ENCODE data around the gene NNMT.

Gene NNMT

GRCh38 chr11:114259551-114259983 is 36.6 kb upstream of the NNMT start:
- no peaks in the 10 kb centered on the region for H3K9me3 ChIP-seq (replicated peaks; ENCODE audit: insufficient read depth, low read length)
- H3K27ac ChIP-seq (ENCODE audit: low read length) = no peak overlapping the region
- H3F3A ChIP-seq (ENCODE audit: insufficient read depth, low read length) = no peaks in the 10 kb centered on the region
- no peak overlapping the region for H2AFZ ChIP-seq (ENCODE audit: low read length)
- no peak overlapping the region for H3K9ac ChIP-seq (ENCODE audit: low read length)
- H3K79me2 ChIP-seq (ENCODE audit: low read length) = no peaks in the 10 kb centered on the region
- TF ChIP-seq CTCF (IDR thresholded peaks at IDR 0.05; ENCODE audit: low read length) (no peak), EZH2 (optimal IDR thresholded peaks at IDR 0.05; ENCODE audit: low read depth, low read length) (no peak), EZH2phosphoT487 (IDR thresholded peaks at IDR 0.05; ENCODE audit: low read length) (no peak)
- H3K9me2 ChIP-seq (replicated peaks; ENCODE audit: insufficient read depth, low read length) = no peaks in the 10 kb centered on the region
- no peak for DNase-seq
- H4K20me1 ChIP-seq (ENCODE audit: insufficient read depth, low read length) = no peaks in the 10 kb centered on the region
- H3K4me1 ChIP-seq (ENCODE audit: low read length) = no peaks in the 10 kb centered on the region
- no peaks in the 10 kb centered on the region for H3K36me3 ChIP-seq (replicated peaks; ENCODE audit: insufficient read depth, low read length)
- H3K4me3 ChIP-seq (ENCODE audit: low read length) = no peak overlapping the region
- no peaks in the 10 kb centered on the region for H3K27me3 ChIP-seq (replicated peaks; ENCODE audit: insufficient read depth, low read length)
- no peak overlapping the region for H3K4me2 ChIP-seq (ENCODE audit: low read depth, low read length)

DNA sequence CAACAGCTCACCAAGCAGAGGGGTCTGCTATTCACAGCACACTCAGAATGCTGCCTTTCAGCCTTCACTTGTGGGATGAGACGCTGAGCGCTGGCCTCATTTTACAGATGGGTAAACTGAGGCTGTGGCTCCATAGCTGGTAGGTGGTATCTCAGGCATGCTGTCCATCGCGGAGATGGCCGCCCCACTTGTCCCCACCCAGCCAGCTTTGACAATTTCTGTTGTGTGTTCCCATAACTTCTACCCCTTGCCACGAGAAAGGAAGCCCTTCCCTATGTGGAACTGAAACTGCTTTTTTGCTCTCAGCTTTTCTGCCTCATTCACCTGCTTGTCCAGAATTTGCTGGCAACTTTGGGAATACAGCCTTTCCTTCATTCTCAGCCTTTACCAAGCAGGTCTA is 36.1 kb upstream of the NNMT start:
- no peaks in the 10 kb centered on the region for H3K36me3 ChIP-seq (replicated peaks; ENCODE audit: insufficient read depth, low read length)
- no peaks in the 10 kb centered on the region for H4K20me1 ChIP-seq (ENCODE audit: insufficient read depth, low read length)
- no peak overlapping the region for H2AFZ ChIP-seq (ENCODE audit: low read length)
- H3K4me2 ChIP-seq (ENCODE audit: low read depth, low read length) = no peak overlapping the region
- no peak overlapping the region for H3K4me3 ChIP-seq (ENCODE audit: low read length)
- no peak for DNase-seq
- no peak for TF ChIP-seq CTCF (IDR thresholded peaks at IDR 0.05; ENCODE audit: low read length)
- TF ChIP-seq EZH2 (optimal IDR thresholded peaks at IDR 0.05; ENCODE audit: low read depth, low read length) = no peak
- TF ChIP-seq EZH2phosphoT487 (IDR thresholded peaks at IDR 0.05; ENCODE audit: low read length) = no peak
- no peaks in the 10 kb centered on the region for H3K4me1 ChIP-seq (ENCODE audit: low read length)
- no peaks in the 10 kb centered on the region for H3K27me3 ChIP-seq (replicated peaks; ENCODE audit: insufficient read depth, low read length)
- no peaks in the 10 kb centered on the region for H3K79me2 ChIP-seq (ENCODE audit: low read length)
- H3K9me3 ChIP-seq (replicated peaks; ENCODE audit: insufficient read depth, low read length) = no peaks in the 10 kb centered on the region
- no peaks in the 10 kb centered on the region for H3K9me2 ChIP-seq (replicated peaks; ENCODE audit: insufficient read depth, low read length)
- H3K27ac ChIP-seq (ENCODE audit: low read length) = no peak overlapping the region
- no peak overlapping the region for H3K9ac ChIP-seq (ENCODE audit: low read length)
- H3F3A ChIP-seq (ENCODE audit: insufficient read depth, low read length) = no peaks in the 10 kb centered on the region

GRCh38 chr11:114260483-114260882 is 35.7 kb upstream of the NNMT start:
- TF ChIP-seq CTCF (IDR thresholded peaks at IDR 0.05; ENCODE audit: low read length) (no peak), EZH2 (optimal IDR thresholded peaks at IDR 0.05; ENCODE audit: low read depth, low read length) (no peak), EZH2phosphoT487 (IDR thresholded peaks at IDR 0.05; ENCODE audit: low read length) (no peak)
- Histone ChIP-seq H3K27ac (ENCODE audit: low read length) (no peak overlapping the region), H3K36me3 (replicated peaks; ENCODE audit: insufficient read depth, low read length) (no peaks in the 10 kb centered on the region), H3K27me3 (replicated peaks; ENCODE audit: insufficient read depth, low read length) (no peaks in the 10 kb centered on the region), H3K9me3 (replicated peaks; ENCODE audit: insufficient read depth, low read length) (no peaks in the 10 kb centered on the region), H3K9ac (ENCODE audit: low read length) (no peak overlapping the region), H3K4me3 (ENCODE audit: low read length) (no peak overlapping the region), H3K4me2 (ENCODE audit: low read depth, low read length) (no peak overlapping the region), H3F3A (ENCODE audit: insufficient read depth, low read length) (no peaks in the 10 kb centered on the region), H4K20me1 (ENCODE audit: insufficient read depth, low read length) (no peaks in the 10 kb centered on the region), H3K79me2 (ENCODE audit: low read length) (no peaks in the 10 kb centered on the region), H3K4me1 (ENCODE audit: low read length) (no peaks in the 10 kb centered on the region), H2AFZ (ENCODE audit: low read length) (no peak overlapping the region), H3K9me2 (replicated peaks; ENCODE audit: insufficient read depth, low read length) (no peaks in the 10 kb centered on the region)
- no peak for DNase-seq
